Measurements from ENCODE around the gene ARHGAP18.

Gene ARHGAP18

DNA sequence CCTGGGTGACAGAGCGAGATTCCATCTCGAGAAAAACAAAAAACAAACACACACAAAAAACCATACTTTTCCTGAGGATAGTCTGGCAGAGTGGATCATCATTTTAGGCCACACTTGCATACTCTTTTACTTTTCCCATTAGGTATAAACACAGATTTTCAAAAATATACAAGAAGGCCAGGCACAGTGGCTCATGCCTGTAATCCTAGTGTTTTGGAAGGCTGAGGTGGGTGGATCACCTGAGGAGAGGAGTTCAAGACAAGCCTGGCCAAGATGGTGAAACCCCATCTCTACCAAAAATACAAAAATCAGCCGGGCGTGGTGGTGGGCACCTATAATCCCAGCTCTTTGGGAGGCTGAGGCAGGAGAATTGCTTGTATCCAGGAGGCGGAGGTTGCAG is 85.5 kb downstream of the ARHGAP18 start:
- H3K4me1 ChIP-seq (ENCODE audit: control insufficient read depth, insufficient read depth, low read length), result peaks cover 3% of the 10 kb centered on the region
- no peaks in the 10 kb centered on the region for H3K9me3 ChIP-seq (replicated peaks; ENCODE audit: low read length)

DNA sequence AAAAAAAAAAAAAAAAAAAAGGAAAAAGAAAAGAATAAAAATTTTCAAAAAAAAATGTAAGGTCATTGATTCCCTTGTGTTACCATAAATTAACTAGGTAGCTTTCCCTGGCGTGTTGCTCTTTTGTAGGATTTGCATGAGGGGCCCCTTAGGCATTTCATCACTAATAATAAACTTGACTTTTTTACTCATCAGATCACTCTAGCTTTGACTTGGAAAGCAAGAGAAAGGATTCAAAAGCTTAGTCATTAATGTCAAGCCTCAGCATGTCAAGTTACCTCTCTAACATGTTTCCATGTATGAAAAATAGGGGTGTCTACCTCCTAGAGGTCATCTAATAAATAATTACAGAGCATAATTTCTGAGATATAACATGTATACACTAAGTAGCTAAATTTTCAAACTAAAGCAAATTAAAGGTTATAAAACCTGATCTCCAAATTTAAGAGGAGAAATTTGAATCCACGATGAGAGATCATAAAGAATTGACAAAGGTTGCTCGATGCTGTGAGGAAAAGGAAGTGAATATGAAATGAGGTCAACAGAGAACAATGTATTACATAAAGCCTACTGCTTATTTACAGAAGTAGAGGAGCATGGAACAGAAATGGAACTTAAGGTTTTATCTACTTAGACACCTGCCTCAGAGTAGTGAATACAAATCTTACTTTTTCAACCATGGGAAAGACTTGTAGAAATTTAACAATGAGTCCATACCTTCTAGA is 86.8 kb downstream of the ARHGAP18 start:
- peaks cover 32% of the 10 kb centered on the region for H3K36me3 ChIP-seq (ENCODE audit: insufficient read depth, low read length)
- no peak overlapping the region for H3K4me2 ChIP-seq (ENCODE audit: low read length)
- H3K4me3 ChIP-seq (ENCODE audit: low read length), result no peak overlapping the region
- no peaks in the 10 kb centered on the region for H3K27me3 ChIP-seq (ENCODE audit: control insufficient read depth, insufficient read depth, low read length)
- no peaks in the 10 kb centered on the region for H3K9me3 ChIP-seq (replicated peaks; ENCODE audit: low read length)
- H3K4me1 ChIP-seq (ENCODE audit: control insufficient read depth, insufficient read depth, low read length), result peaks cover 8% of the 10 kb centered on the region
- no peak overlapping the region for H3K9ac ChIP-seq (ENCODE audit: low read depth, low read length)

More for the DNA sequence above, 85.5 kb downstream of the ARHGAP18 start:
- Histone ChIP-seq H3K4me2 (ENCODE audit: low read length) (no peak overlapping the region), H3K9ac (ENCODE audit: low read depth, low read length) (no peak overlapping the region), H3K4me3 (ENCODE audit: low read length) (no peak overlapping the region), H3K27me3 (ENCODE audit: control insufficient read depth, insufficient read depth, low read length) (no peaks in the 10 kb centered on the region), H3K36me3 (ENCODE audit: insufficient read depth, low read length) (peaks cover 38% of the 10 kb centered on the region)

DNA sequence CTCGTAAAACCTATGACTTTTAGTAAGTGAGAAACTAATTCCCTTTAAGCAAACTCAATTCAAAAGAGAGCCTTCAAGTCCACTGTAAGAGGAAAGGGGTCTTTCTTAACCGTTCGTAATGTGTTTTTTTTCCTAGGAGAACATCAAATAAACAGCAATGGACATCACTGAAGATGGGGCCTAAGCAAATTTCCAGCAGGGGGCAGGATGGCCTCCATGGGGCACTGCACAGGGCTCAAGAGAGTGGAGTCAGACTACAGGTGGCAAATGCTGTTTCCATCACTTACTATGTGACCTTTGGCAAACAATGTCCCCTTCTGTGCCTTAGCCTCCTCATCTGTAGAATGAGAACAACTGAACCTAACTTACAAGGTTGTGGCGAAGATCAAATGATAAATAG is 88.7 kb downstream of the ARHGAP18 start:
- H3K9ac ChIP-seq (ENCODE audit: low read depth, low read length), result no peak overlapping the region
- H3K36me3 ChIP-seq (ENCODE audit: insufficient read depth, low read length), result peaks cover 38% of the 10 kb centered on the region
- H3K4me3 ChIP-seq (ENCODE audit: low read length), result no peak overlapping the region
- H3K4me2 ChIP-seq (ENCODE audit: low read length), result no peak overlapping the region
- no peaks in the 10 kb centered on the region for H3K27me3 ChIP-seq (ENCODE audit: control insufficient read depth, insufficient read depth, low read length)
- peaks cover 15% of the 10 kb centered on the region for H3K4me1 ChIP-seq (ENCODE audit: control insufficient read depth, insufficient read depth, low read length)
- H3K9me3 ChIP-seq (replicated peaks; ENCODE audit: low read length), result no peaks in the 10 kb centered on the region

DNA sequence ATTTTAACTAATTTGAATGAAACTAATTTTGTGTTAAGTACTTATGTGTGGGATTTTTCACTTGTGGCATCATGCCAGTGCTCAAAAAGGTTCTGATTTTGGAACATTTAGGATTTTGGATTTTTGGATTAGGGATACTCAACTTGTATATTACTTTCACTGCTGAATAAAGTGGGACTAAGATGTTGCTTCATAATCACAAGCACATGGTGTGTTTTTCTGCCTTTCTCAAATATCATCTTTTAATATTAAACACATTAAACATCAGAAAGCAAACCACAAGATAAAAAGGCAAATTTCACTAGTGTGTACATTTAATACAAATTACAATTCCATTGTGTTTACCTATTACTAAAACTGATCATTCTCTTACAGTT is 89.8 kb downstream of the ARHGAP18 start:
- H3K27me3 ChIP-seq (ENCODE audit: control insufficient read depth, insufficient read depth, low read length), result no peaks in the 10 kb centered on the region
- peaks cover 23% of the 10 kb centered on the region for H3K4me1 ChIP-seq (ENCODE audit: control insufficient read depth, insufficient read depth, low read length)
- no peak overlapping the region for H3K9ac ChIP-seq (ENCODE audit: low read depth, low read length)
- no peak overlapping the region for H3K4me3 ChIP-seq (ENCODE audit: low read length)
- no peaks in the 10 kb centered on the region for H3K9me3 ChIP-seq (replicated peaks; ENCODE audit: low read length)
- peaks cover 41% of the 10 kb centered on the region for H3K36me3 ChIP-seq (ENCODE audit: insufficient read depth, low read length)
- H3K4me2 ChIP-seq (ENCODE audit: low read length), result no peak overlapping the region

DNA sequence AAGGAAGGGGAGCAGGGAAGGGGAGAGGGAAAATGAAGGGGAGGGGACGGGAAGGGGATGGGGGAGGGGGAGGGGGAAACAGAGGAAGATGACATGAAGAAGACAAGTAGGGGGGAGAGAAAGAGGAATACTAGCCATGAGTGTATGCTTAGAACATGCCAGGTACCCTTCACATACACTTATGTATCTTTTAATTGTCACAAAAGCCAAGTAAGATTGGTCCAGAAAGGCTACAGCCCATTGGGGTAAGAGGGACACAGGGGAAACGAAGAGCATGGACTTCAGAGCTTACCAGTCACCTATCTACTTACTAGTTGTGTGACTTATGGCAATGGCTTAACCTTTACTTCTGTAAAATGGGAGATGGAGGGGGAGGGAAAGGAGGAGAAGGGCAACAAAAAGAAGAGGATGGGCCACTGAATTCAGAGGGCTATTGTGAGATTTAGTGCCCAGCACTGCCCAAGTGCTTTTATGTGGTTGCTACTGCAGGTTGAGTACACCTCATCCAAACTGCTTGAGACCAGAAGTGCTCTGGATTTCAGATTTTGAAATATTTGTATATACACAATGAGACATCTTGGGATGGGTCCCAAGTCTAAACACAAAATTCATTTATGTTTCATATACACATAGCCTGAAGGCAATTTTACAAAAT is 90.3 kb downstream of the ARHGAP18 start:
- Histone ChIP-seq H3K36me3 (ENCODE audit: insufficient read depth, low read length) (peaks cover 41% of the 10 kb centered on the region), H3K9ac (ENCODE audit: low read depth, low read length) (no peak overlapping the region), H3K9me3 (replicated peaks; ENCODE audit: low read length) (no peaks in the 10 kb centered on the region), H3K4me2 (ENCODE audit: low read length) (no peak overlapping the region), H3K4me3 (ENCODE audit: low read length) (no peak overlapping the region), H3K4me1 (ENCODE audit: control insufficient read depth, insufficient read depth, low read length) (peaks cover 25% of the 10 kb centered on the region), H3K27me3 (ENCODE audit: control insufficient read depth, insufficient read depth, low read length) (no peaks in the 10 kb centered on the region)

DNA sequence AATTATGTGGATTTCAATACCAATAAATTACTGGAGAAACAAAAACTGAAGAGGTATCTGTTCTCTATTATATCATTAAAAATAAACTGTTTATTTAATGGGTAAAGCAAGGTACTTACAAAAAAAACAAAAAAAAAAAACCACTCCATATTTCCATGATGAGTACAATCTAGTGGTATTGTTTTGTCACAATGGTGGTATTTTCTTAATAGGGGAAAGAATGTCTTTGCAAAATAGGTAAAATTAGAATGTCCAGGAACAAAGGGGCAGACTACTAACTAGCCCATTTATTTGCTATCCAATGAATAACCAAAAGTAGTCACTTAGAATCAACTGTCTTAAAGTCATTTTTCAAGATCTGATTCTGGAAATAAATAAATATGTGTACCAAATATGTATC is 92.0 kb downstream of the ARHGAP18 start:
- Histone ChIP-seq H3K4me1 (ENCODE audit: control insufficient read depth, insufficient read depth, low read length) (peaks cover 25% of the 10 kb centered on the region), H3K27me3 (ENCODE audit: control insufficient read depth, insufficient read depth, low read length) (no peaks in the 10 kb centered on the region), H3K4me3 (ENCODE audit: low read length) (no peak overlapping the region), H3K9ac (ENCODE audit: low read depth, low read length) (no peak overlapping the region), H3K9me3 (replicated peaks; ENCODE audit: low read length) (no peaks in the 10 kb centered on the region), H3K36me3 (ENCODE audit: insufficient read depth, low read length) (peaks cover 27% of the 10 kb centered on the region), H3K4me2 (ENCODE audit: low read length) (no peak overlapping the region)

DNA sequence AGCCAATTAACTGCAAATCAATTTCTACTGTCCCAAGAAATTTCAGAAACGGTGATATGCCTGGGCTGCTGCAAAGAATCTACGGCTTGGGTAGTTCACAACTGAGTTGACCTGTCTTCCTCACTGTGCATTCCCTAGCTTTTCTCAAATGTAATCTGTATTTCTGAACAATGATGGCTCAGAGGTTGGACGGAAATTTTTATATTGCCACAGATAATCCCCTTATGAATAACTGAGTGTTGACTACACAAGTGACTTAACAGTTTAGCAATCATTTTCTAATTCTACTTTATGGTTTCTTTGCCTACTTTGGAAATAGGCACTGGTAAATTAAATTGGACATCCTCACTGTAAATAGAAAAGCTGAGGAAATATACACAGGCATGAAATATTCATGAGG is 94.5 kb downstream of the ARHGAP18 start:
- Histone ChIP-seq H3K36me3 (ENCODE audit: insufficient read depth, low read length) (peaks cover 33% of the 10 kb centered on the region), H3K9ac (ENCODE audit: low read depth, low read length) (no peak overlapping the region), H3K27me3 (ENCODE audit: control insufficient read depth, insufficient read depth, low read length) (no peaks in the 10 kb centered on the region), H3K4me1 (ENCODE audit: control insufficient read depth, insufficient read depth, low read length) (peaks cover 25% of the 10 kb centered on the region), H3K4me2 (ENCODE audit: low read length) (no peak overlapping the region), H3K9me3 (replicated peaks; ENCODE audit: low read length) (no peaks in the 10 kb centered on the region), H3K4me3 (ENCODE audit: low read length) (no peak overlapping the region)

DNA sequence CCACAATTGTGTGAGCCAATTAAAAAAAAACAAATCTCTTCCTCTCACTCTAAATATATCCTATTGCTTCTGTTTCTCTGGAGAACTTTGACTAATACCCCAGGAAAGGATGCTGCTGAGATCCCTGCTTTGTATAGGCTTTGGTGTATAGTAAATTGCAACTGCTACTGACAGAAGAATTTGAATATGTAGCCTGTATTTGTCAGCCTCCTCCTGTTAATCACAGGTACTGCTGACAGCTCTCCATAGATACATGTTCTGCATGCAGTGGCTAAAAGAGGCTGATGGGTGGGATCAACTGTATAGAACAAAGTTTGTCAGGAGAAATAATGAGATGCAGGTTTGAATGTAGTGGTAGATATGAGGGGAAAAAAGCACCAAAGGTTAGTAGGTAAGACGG is 95.0 kb downstream of the ARHGAP18 start:
- peaks cover 36% of the 10 kb centered on the region for H3K36me3 ChIP-seq (ENCODE audit: insufficient read depth, low read length)
- H3K9ac ChIP-seq (ENCODE audit: low read depth, low read length), result no peak overlapping the region

DNA sequence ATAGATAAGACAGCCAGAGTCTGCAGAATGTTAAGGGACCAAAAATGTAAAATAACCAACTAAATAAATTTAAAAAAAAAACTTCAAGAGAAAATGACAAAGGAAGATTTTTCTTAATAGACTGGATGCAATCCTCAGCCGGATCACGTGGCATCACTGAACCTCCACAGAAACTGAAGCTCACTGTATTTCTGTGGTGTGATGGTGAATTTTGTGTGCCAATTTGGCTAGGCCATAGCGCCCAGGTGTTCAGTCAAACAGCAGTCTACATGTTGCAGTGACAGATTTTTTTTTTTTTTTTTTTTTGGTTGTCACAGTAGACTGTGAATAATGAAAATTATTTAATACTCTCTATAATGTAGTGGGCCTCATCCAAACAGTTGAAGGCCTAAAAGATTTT is 95.5 kb downstream of the ARHGAP18 start:
- H3K36me3 ChIP-seq (ENCODE audit: insufficient read depth, low read length), result peaks cover 40% of the 10 kb centered on the region
- H3K4me1 ChIP-seq (ENCODE audit: control insufficient read depth, insufficient read depth, low read length), result peaks cover 34% of the 10 kb centered on the region
- no peak overlapping the region for H3K9ac ChIP-seq (ENCODE audit: low read depth, low read length)
- H3K27me3 ChIP-seq (ENCODE audit: control insufficient read depth, insufficient read depth, low read length), result no peaks in the 10 kb centered on the region
- H3K4me3 ChIP-seq (ENCODE audit: low read length), result no peak overlapping the region
- H3K4me2 ChIP-seq (ENCODE audit: low read length), result no peak overlapping the region
- no peaks in the 10 kb centered on the region for H3K9me3 ChIP-seq (replicated peaks; ENCODE audit: low read length)

More for the DNA sequence above, 95.0 kb downstream of the ARHGAP18 start:
- no peaks in the 10 kb centered on the region for H3K9me3 ChIP-seq (replicated peaks; ENCODE audit: low read length)
- no peak overlapping the region for H3K4me2 ChIP-seq (ENCODE audit: low read length)
- no peak overlapping the region for H3K4me3 ChIP-seq (ENCODE audit: low read length)
- no peaks in the 10 kb centered on the region for H3K27me3 ChIP-seq (ENCODE audit: control insufficient read depth, insufficient read depth, low read length)
- peaks cover 28% of the 10 kb centered on the region for H3K4me1 ChIP-seq (ENCODE audit: control insufficient read depth, insufficient read depth, low read length)

DNA sequence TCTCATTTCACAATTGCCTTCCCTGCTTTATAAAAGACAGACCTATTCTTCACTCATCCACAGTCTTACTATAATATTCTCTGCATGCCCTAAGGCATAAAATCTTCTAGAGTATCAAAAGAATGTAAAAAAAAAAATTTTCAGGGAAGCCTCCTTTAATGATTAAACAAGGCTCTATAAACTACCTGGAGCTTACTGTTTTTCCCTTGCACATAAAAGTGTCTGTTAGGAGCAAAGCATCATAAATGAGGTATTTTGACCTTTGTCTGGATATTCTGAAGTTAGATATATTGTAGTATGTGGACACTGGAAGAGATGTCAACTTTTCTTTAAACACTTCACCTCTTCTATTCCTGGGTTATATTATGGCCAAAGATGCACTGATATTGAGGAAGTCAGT is 97.5 kb downstream of the ARHGAP18 start:
- H3K9ac ChIP-seq (ENCODE audit: low read depth, low read length), result no peak overlapping the region

DNA sequence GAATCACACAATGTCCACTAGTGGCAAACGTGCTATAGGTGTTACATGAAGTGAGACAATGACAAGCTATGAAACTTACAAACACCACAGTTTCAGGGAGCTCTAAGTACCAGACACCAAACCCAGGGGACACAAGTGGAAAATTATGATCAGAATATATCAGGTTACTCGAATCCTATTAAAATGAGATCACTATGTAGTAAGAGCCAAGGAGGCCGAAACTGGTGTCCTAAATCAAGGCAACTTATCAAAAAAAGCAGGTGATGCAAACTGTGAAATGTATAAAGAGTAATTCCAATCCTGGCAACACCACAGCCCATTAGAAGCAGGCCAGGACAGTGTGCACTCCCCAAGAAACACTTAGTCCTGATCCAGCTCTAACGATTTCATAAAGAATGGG is 100.3 kb downstream of the ARHGAP18 start:
- H3K9me3 ChIP-seq (replicated peaks; ENCODE audit: low read length), result no peaks in the 10 kb centered on the region
- H3K27me3 ChIP-seq (ENCODE audit: control insufficient read depth, insufficient read depth, low read length), result no peaks in the 10 kb centered on the region
- H3K4me1 ChIP-seq (ENCODE audit: control insufficient read depth, insufficient read depth, low read length), result peaks cover 51% of the 10 kb centered on the region
- H3K9ac ChIP-seq (ENCODE audit: low read depth, low read length), result no peak overlapping the region
- no peak overlapping the region for H3K4me3 ChIP-seq (ENCODE audit: low read length)
- H3K4me2 ChIP-seq (ENCODE audit: low read length), result no peak overlapping the region
- H3K36me3 ChIP-seq (ENCODE audit: insufficient read depth, low read length), result peaks cover 39% of the 10 kb centered on the region

More for the DNA sequence above, 97.5 kb downstream of the ARHGAP18 start:
- H3K9me3 ChIP-seq (replicated peaks; ENCODE audit: low read length), result no peaks in the 10 kb centered on the region
- no peaks in the 10 kb centered on the region for H3K27me3 ChIP-seq (ENCODE audit: control insufficient read depth, insufficient read depth, low read length)
- H3K4me3 ChIP-seq (ENCODE audit: low read length), result no peak overlapping the region
- H3K4me2 ChIP-seq (ENCODE audit: low read length), result no peak overlapping the region
- peaks cover 43% of the 10 kb centered on the region for H3K4me1 ChIP-seq (ENCODE audit: control insufficient read depth, insufficient read depth, low read length)
- peaks cover 34% of the 10 kb centered on the region for H3K36me3 ChIP-seq (ENCODE audit: insufficient read depth, low read length)
